OCI-LY7 (cell line): ENCODE data around the gene ELMO2. TPM values are rescaled to one million over a fixed set of nuclear protein-coding genes. Genes with fewer than 3 reads are reported as not detected.

Source experiments
- BruUV-seq: library from RNA; stranded (reverse); fragments of 400-500 nt; replicated peaks from 2 replicates; lab custom pipeline; 2021; lab: Mats Ljungman, UMichigan
- CTCF ChIA-PET: fragments of 300-600 bp; sonication (Branson Sonifier 250); formaldehyde crosslinking; loops from one replicate; lab custom pipeline; 2022; ENCODE audit warnings: antibody characterized with exemption; ENCODE audit not compliant: unreplicated experiment; lab: Charles Lee
- POLR2A ChIA-PET: fragments of 300-600 bp; sonication (Branson Sonifier 250); formaldehyde crosslinking; loops from one replicate; lab custom pipeline; 2022; ENCODE audit warnings: antibody characterized with exemption; lab: Charles Lee
- DNase-seq: peaks from one replicate; pipeline ENCODE4 v3.0.0-alpha.2; 2015; ENCODE audit warnings: low spot score
- H2AFZ ChIP-seq: fragments of 200-600 bp; sonication (generic), shearing (Covaris generic); 2 replicates; pipeline ENCODE4 v1.6.1; 2014; ENCODE audit warnings: mild to moderate bottlenecking, antibody characterized with exemption, low read length, moderate library complexity
- H3K27ac ChIP-seq: fragments of 200-600 bp; sonication (generic); 2 replicates; pipeline ENCODE4 v1.5.1; 2014; ENCODE audit warnings: mixed run types, low read depth, mild to moderate bottlenecking, moderate library complexity, low read length, inconsistent platforms; ENCODE audit not compliant: poor library complexity, severe bottlenecking
- H3K36me3 ChIP-seq: fragments of 200-600 bp; sonication (generic); 2 replicates; pipeline ENCODE4 v1.6.1; 2014; ENCODE audit warnings: mild to moderate bottlenecking, antibody characterized with exemption, low read length, moderate library complexity, mixed read lengths; ENCODE audit not compliant: insufficient read depth
- H3K4me1 ChIP-seq: fragments of 200-600 bp; sonication (generic); 2 replicates; pipeline ENCODE4 v1.5.1; 2014; ENCODE audit warnings: mild to moderate bottlenecking, low read length; ENCODE audit not compliant: insufficient read depth, poor library complexity, severe bottlenecking
- H3K4me2 ChIP-seq: fragments of 200-600 bp; sonication (generic); 2 replicates; pipeline ENCODE4 v1.6.1; 2014; ENCODE audit warnings: mild to moderate bottlenecking, low read length
- H3K4me3 ChIP-seq: fragments of 200-600 bp; sonication (generic); 2 replicates; pipeline ENCODE4 v1.5.1; 2014; ENCODE audit warnings: mild to moderate bottlenecking, low read depth, low read length; ENCODE audit not compliant: poor library complexity, severe bottlenecking
- H3K79me2 ChIP-seq: fragments of 200-600 bp; sonication (generic); 2 replicates; pipeline ENCODE4 v1.6.1; 2016; ENCODE audit warnings: low read depth, mild to moderate bottlenecking, low read length, moderate library complexity, mixed read lengths; ENCODE audit not compliant: insufficient read depth
- H3K9me2 ChIP-seq: fragments of 200-600 bp; sonication (generic); 2 replicates; pipeline ENCODE4 v1.6.1; 2016; ENCODE audit warnings: mild to moderate bottlenecking, low read length, mixed read lengths; ENCODE audit not compliant: insufficient read depth
- H3K9me3 ChIP-seq: fragments of 200-600 bp; sonication (generic); 2 replicates; pipeline ENCODE4 v1.6.1; 2014; ENCODE audit warnings: mild to moderate bottlenecking, mixed run types, low read length, mixed read lengths
- H4K20me1 ChIP-seq: fragments of 200-600 bp; sonication (generic); 2 replicates; pipeline ENCODE4 v1.6.1; 2014; ENCODE audit warnings: mild to moderate bottlenecking, antibody characterized with exemption, low read length, moderate library complexity, mixed read lengths; ENCODE audit not compliant: insufficient read depth
- EZH2phosphoT487 ChIP-seq: fragments of 200-600 bp; sonication (generic); IDR thresholded peaks from 2 replicates; pipeline ENCODE4 v1.6.1; 2018; ENCODE audit warnings: low read depth, borderline replicate concordance, mild to moderate bottlenecking, mixed run types, antibody characterized with exemption, low read length, moderate library complexity, mixed read lengths
- intact Hi-C: fragments of 100-400 bp; cut with micrococcal nuclease; formaldehyde crosslinking; loops from one replicate; pipeline ENCODE4 v1.10.0; 2022; ENCODE audit not compliant: unreplicated experiment
- total RNA-seq, 2 experiments: library from RNA; depleted of rRNA in 1 of 2; stranded (reverse); fragments of >200 nt in 1 of 2; shearing (Covaris generic) in 1 of 2; gene quantifications; 2 replicates each; pipeline ENCODE4 v1.2.3, GENCODE V29; 2014 to 2022
- TF ChIP-seq, protein P1 (sequence below): fragments of 200-600 bp; sonication (generic); conservative IDR thresholded peaks from 2 replicates; pipeline ENCODE4 v1.5.1; 2014; ENCODE audit warnings: mild to moderate bottlenecking, antibody characterized with exemption, low read length, moderate library complexity, mixed read lengths

The ELMO2 gene
- total RNA-seq, 2 experiments from 2014 or later: 16.0 to 36.4 TPM

DNA sequence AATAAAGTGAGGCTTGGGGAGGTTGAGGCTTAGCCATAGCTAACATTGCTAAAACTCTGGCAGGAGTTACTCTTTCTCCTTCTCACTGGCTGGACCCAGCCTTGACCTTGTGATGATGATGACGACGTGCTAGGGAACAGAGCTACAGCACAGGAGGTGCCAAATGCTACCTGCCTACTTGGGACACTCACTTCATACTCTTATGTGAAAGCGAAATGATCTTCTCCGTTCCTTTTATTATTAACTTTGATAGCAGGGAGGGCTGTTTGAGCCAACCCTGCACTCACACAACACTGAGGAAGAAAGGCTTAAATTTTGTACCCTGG, 1.2 kb upstream of the ELMO2 start:
- Histone ChIP-seq H3K79me2 (peaks cover 6% of the 10 kb centered on the region; the same call in 1 of the 2 replicates), H2AFZ (peak overlapping the region; percentile 96; the same call in 1 of the 2 replicates), H3K9me3 (no peaks in the 10 kb centered on the region), H3K27ac (no peak overlapping the region), H3K36me3 (no peaks in the 10 kb centered on the region), H3K9me2 (no peaks in the 10 kb centered on the region), H4K20me1 (0 out of 2 replicates have a peak, but pooled peaks cover 4% of the 10 kb centered on the region), H3K4me1 (peaks cover 30% of the 10 kb centered on the region), H3K4me3 (no peak overlapping the region), H3K4me2 (peak overlapping the region; percentile 89)
- no TSS peak for BruUV-seq
- TF ChIP-seq, protein P1, sequence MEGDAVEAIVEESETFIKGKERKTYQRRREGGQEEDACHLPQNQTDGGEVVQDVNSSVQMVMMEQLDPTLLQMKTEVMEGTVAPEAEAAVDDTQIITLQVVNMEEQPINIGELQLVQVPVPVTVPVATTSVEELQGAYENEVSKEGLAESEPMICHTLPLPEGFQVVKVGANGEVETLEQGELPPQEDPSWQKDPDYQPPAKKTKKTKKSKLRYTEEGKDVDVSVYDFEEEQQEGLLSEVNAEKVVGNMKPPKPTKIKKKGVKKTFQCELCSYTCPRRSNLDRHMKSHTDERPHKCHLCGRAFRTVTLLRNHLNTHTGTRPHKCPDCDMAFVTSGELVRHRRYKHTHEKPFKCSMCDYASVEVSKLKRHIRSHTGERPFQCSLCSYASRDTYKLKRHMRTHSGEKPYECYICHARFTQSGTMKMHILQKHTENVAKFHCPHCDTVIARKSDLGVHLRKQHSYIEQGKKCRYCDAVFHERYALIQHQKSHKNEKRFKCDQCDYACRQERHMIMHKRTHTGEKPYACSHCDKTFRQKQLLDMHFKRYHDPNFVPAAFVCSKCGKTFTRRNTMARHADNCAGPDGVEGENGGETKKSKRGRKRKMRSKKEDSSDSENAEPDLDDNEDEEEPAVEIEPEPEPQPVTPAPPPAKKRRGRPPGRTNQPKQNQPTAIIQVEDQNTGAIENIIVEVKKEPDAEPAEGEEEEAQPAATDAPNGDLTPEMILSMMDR: no peak
- TF ChIP-seq EZH2phosphoT487: no peak
- ChIA-PET CTCF (no interaction called here), POLR2A (interaction anchor here (0.9 to 1.4 kb wide), 3 partner anchors 8 to 437 kb away, joined by 3 to 5 read pairs (median 3); no protein-coding TSS in a partner anchor)
- intact Hi-C loops: loop anchor here (2.0 kb wide), 2 partner anchors 43 to 435 kb away; partner anchors contain the start of gene ZNF335
- DNase-seq: no peak

- peak; percentile 27 for DNase-seq
Observed at GRCh38 chr20:46406986-46407670, 713 bp upstream of the ELMO2 start.

More at GRCh38 chr20:46406986-46407670, 713 bp upstream of the ELMO2 start:
- ChIA-PET CTCF (no interaction called here), POLR2A (interaction anchor here (0.5 to 1.4 kb wide), 4 partner anchors 8 to 411 kb away, joined by 3 to 5 read pairs (median 3); no protein-coding TSS in a partner anchor)
- Histone ChIP-seq H3K36me3 (peaks cover 2% of the 10 kb centered on the region; the same call in 1 of the 2 replicates), H3K4me1 (peaks cover 30% of the 10 kb centered on the region), H3K9me3 (no peaks in the 10 kb centered on the region), H4K20me1 (0 out of 2 replicates have a peak, but pooled peaks cover 4% of the 10 kb centered on the region), H3K4me3 (peak overlapping the region; percentile 83), H2AFZ (peak overlapping the region; percentile 96), H3K9me2 (no peaks in the 10 kb centered on the region), H3K27ac (no peak overlapping the region), H3K79me2 (peaks cover 6% of the 10 kb centered on the region; the same call in 1 of the 2 replicates), H3K4me2 (peak overlapping the region; percentile 89)
- intact Hi-C loops: loop anchor here (2.0 kb wide), 2 partner anchors 42 to 434 kb away; partner anchors contain the start of gene ZNF335
- no peak for TF ChIP-seq EZH2phosphoT487
- TF ChIP-seq, protein P1: no peak
- BruUV-seq: no TSS peak
